Stomach (tissue), 9 donors: Measurements from ENCODE around the gene UNC5B. TPM values are rescaled to one million over a fixed set of nuclear protein-coding genes. Genes with fewer than 3 reads are reported as not detected.

Source experiments
- DNase-seq, 2 donors: peaks; one replicate each; pipeline versions ENCODE4 v3.0.0 to v3.0.0-alpha.2; 2013 to 2019
- H3K27ac ChIP-seq, 5 donors: fragments of 200-600 bp in 4 of 5; sonication (generic) in 4 of 5; one replicate each; pipeline ENCODE4 v1.5.1; 2013 to 2019; ENCODE audit warnings: mild to moderate bottlenecking in 1 of 5, moderate library complexity in 1 of 5
- H3K27me3 ChIP-seq, 3 donors: fragments of 200-600 bp; sonication (generic); one replicate each; pipeline ENCODE4 v1.5.1; 2017 to 2019; ENCODE audit warnings: mixed run types in 1 of 3
- H3K36me3 ChIP-seq, 4 donors: fragments of 200-600 bp; sonication (generic); 1 replicate in 3 of 4; 2 replicates in 1 of 4; pipeline ENCODE4 v1.5.1; 2016 to 2019
- H3K4me1 ChIP-seq, 4 donors: fragments of 200-600 bp; sonication (generic); one replicate each; pipeline ENCODE4 v1.5.1; 2016 to 2019
- H3K4me3 ChIP-seq, 4 donors: fragments of 200-600 bp; sonication (generic) in 3 of 4; one replicate each; pipeline ENCODE4 v1.5.1; 2016 to 2019; ENCODE audit warnings: mild to moderate bottlenecking in 1 of 4
- H3K9me3 ChIP-seq, 4 donors: fragments of 200-600 bp; sonication (generic); one replicate each; pipeline ENCODE4 v1.5.1; 2016 to 2019
- EP300 ChIP-seq: sonication (generic); formaldehyde crosslinking; IDR thresholded peaks from one replicate; pipeline ENCODE4 v1.6.1; 2017; ENCODE audit warnings: antibody characterized with exemption
- POLR2A ChIP-seq, 4 donors: fragments of 450-650 bp; IDR thresholded peaks; one replicate each; pipeline ENCODE4 v1.6.1; 2016; ENCODE audit warnings: antibody characterized with exemption in 4 of 4, control low read depth in 2 of 4, mild to moderate bottlenecking in 1 of 4, moderate library complexity in 1 of 4
- POLR2AphosphoS5 ChIP-seq, 3 donors: sonication (generic); formaldehyde crosslinking; IDR thresholded peaks; one replicate each; pipeline ENCODE4 v1.6.1; 2016; ENCODE audit warnings: antibody characterized with exemption in 3 of 3
- WGBS, 5 donors: extraction: QIAGEN DNeasy Blood & Tissue Kit in 3 of 5; methylation state at CpG; one replicate each; pipeline versions ENCODE4 v1.1.5 to v1.1.7; 2013 to 2018; 5-methylcytosine and 5-hydroxymethylcytosine counted together
- intact Hi-C: fragments of 100-400 bp; cut with DNase I; formaldehyde crosslinking; loops from one replicate; pipeline ENCODE4 v1.15.1; 2023; ENCODE audit warnings: low total_unique reads
- polyA plus RNA-seq, 3 donors: library from polyadenylated mRNA; stranded (reverse); fragments of 200-250 nt; gene quantifications; one replicate each; pipeline ENCODE4 v1.2.3, GENCODE V29; 2013
- total RNA-seq, 5 donors: library from RNA; depleted of rRNA; stranded (reverse); fragments of >200 nt; gene quantifications; one replicate each; pipeline versions ENCODE4 v1.1.0 to v1.2.3, GENCODE V29; 2014 to 2016
- TF ChIP-seq, protein P1 (sequence below), 7 experiments: fragments of 450-650 bp in 4 of 7; fragments of 200-600 bp in 3 of 7; sonication (generic) in 3 of 7; IDR thresholded peaks; one replicate each; pipeline ENCODE4 v1.5.1; 2016 to 2019; ENCODE audit warnings: antibody characterized with exemption in 7 of 7, control low read depth in 2 of 7, mild to moderate bottlenecking in 1 of 7
- donor health status: healthy with polysubstance abuse.
- donor health status: Bipolar disorder and iron deficiency.
- donor health status: healthy.

UNC5B gene
- total and polyA plus RNA-seq, 8 donors, result 1.4 to 42.9 (median 5.7) TPM

DNA sequence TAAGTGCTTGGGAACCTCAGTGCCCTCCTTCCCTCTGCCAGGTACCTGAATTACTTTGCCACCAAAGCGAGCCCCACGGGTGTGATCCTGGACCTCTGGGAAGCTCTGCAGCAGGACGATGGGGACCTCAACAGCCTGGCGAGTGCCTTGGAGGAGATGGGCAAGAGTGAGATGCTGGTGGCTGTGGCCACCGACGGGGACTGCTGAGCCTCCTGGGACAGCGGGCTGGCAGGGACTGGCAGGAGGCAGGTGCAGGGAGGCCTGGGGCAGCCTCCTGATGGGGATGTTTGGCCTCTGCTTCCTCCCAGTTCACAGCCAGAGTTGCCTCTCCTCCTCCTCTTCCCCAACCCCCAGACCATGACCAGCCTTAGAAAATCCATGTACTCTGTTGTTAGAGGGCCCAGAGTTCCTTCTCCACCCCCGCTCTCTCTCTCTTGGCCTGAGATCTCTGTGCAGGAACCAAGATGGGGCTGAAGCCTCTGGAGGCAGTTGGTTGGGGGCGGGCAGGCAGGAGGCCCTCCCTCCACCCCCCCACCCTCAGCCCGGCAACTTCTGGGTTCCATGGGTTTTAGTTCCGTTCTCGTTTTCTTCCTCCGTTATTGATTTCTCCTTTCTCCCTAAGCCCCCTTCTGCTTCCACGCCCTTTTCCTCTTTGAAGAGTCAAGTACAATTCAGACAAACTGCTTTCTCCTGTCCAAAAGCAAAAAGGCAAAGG lies 86.9 kb downstream of the UNC5B start:
- intact Hi-C loops, result no loop called here
- TF ChIP-seq, protein P1, sequence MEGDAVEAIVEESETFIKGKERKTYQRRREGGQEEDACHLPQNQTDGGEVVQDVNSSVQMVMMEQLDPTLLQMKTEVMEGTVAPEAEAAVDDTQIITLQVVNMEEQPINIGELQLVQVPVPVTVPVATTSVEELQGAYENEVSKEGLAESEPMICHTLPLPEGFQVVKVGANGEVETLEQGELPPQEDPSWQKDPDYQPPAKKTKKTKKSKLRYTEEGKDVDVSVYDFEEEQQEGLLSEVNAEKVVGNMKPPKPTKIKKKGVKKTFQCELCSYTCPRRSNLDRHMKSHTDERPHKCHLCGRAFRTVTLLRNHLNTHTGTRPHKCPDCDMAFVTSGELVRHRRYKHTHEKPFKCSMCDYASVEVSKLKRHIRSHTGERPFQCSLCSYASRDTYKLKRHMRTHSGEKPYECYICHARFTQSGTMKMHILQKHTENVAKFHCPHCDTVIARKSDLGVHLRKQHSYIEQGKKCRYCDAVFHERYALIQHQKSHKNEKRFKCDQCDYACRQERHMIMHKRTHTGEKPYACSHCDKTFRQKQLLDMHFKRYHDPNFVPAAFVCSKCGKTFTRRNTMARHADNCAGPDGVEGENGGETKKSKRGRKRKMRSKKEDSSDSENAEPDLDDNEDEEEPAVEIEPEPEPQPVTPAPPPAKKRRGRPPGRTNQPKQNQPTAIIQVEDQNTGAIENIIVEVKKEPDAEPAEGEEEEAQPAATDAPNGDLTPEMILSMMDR (IDR thresholded peaks at IDR 0.05), result no peak
- TF ChIP-seq POLR2A (IDR thresholded peaks at IDR 0.05) (no peak), EP300 (no peak)
- no peak overlapping the region for H3K27ac ChIP-seq

DNA sequence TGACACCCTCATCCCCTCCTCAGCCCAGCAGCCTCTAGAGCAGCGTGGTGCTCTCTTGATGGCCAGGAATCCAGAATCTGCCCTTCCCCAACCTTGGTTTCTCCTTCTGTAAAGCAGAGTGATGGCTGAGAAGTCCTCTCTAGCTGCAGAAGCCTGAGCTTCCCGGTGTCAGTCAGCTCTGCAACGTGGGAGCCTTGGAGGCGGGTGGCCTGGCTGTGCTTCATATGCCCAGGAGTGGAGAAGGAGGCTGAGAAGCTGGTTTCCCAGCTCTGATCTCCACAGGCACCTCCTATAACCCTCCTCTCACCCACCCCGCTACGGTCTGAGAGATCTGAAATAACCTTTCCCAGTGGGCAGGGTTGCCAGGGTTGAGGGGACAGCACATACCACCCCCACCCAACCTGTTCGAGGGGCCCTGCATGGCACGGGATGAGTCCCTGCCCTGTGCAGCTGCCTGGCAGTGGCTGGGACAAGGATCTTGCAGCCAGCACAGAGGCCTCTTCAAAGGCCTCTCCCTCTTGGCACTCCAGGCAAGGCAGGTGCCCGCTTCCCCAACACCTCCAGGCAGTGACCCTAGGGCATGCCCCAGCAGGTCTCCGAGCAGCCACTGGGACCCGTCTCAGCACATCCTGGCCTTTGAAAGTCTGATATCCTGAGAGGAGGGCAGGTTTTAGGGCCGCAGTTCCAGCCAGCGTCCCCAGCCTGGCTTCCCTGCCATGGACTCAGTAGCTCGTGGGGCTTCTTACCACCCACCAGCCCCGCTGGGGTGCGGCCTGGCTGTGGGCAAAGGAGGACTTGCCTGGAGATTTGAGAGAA lies 88.4 kb downstream of the UNC5B start:
- TF ChIP-seq, protein P1 (IDR thresholded peaks at IDR 0.05), result no peak
- no peak for TF ChIP-seq POLR2A (IDR thresholded peaks at IDR 0.05)
- no peak for TF ChIP-seq EP300
- TF ChIP-seq POLR2AphosphoS5 (IDR thresholded peaks at IDR 0.05), result no peak
- Histone ChIP-seq H3K36me3 (peaks cover 0 to 51% (median 41%) of the 10 kb centered on the region in 4 donors), H3K4me1 (no peaks in the 10 kb centered on the region), H3K27ac (no peak overlapping the region), H3K4me3 (no peak overlapping the region), H3K27me3 (peaks cover 0 to 4% (median 0%) of the 10 kb centered on the region in 3 donors), H3K9me3 (no peaks in the 10 kb centered on the region)
- 80 to 86% (median 85%) methylated on average over 10 to 16 of the region's 16 CpGs for WGBS, 5 donors
- no peak for DNase-seq
- intact Hi-C loops, result no loop called here

More for the DNA sequence above, 86.9 kb downstream of the UNC5B start:
- no peaks in the 10 kb centered on the region for H3K9me3 ChIP-seq
- H3K27me3 ChIP-seq, result peaks cover 0 to 4% (median 0%) of the 10 kb centered on the region in 3 donors
- DNase-seq, result peak in 1 of 2 donors; percentile 44
- WGBS, 5 donors, result 74 to 79% (median 78%) methylated on average over 13 to 14 of the region's 14 CpGs
- H3K36me3 ChIP-seq, result peaks cover 6 to 65% (median 55%) of the 10 kb centered on the region in 4 donors
- no peaks in the 10 kb centered on the region for H3K4me1 ChIP-seq
- H3K4me3 ChIP-seq, result no peak overlapping the region

DNA sequence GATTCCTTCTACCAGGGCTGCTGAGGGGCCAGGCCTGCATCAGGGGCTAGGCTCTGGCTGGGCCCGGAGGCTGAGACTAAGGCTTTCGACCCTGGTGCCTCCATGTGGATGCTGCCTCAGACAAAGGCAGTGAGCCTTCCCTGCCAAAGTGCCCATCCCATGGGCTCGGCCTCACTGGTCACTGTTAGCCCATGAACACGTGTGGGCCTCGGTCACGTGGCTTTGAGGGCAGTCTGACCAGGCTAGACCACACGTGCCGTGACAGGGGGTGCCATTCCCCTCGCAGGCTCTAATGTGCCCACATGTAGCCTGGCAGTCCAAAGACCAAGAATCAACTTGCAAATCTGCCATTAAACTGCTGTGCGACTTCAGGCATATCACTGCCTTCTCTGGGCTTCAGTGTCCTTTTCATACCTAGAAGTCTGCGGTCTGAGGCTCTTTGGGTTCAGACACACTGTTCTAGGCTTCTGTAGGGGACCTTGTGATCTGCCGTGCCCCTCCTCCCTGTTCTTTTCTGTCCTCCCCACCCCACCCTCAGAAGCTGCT lies 89.1 kb downstream of the UNC5B start:
- no peak for DNase-seq
- Histone ChIP-seq H3K36me3 (peaks cover 0 to 44% (median 34%) of the 10 kb centered on the region in 4 donors), H3K4me1 (no peaks in the 10 kb centered on the region), H3K9me3 (no peaks in the 10 kb centered on the region), H3K27ac (no peak overlapping the region), H3K4me3 (no peak overlapping the region), H3K27me3 (peaks cover 0 to 4% (median 0%) of the 10 kb centered on the region in 3 donors)
- TF ChIP-seq POLR2AphosphoS5 (IDR thresholded peaks at IDR 0.05), result no peak
- no peak for TF ChIP-seq POLR2A (IDR thresholded peaks at IDR 0.05)
- TF ChIP-seq EP300, result no peak
- TF ChIP-seq, protein P1 (IDR thresholded peaks at IDR 0.05), result no peak
- intact Hi-C loops, result no loop called here
- 87 to 98% (median 89%) methylated on average over 8 to 12 of the region's 12 CpGs for WGBS, 5 donors

DNA sequence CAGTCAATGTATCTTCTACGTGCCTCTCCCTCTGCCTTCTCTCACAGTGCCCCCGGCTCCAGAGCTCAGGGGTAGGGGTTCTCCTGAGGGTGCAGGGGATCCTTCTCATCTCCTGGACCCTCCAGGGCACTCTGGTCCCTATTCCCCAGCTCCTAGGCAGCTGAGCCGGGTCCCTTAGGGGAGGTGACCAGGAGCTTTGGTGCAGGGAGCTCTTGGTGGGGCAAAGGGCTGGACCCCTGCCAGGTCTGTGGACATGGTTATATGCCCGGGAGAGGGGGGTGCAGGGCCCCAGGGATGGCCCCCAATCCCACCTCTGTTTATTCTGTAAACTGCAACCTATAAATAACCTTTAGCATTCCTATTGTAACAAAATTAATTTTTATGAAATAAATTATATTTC lies 90.1 kb downstream of the UNC5B start:
- H3K4me3 ChIP-seq, result no peak overlapping the region
- intact Hi-C loops, result no loop called here
- peaks cover 0 to 4% (median 0%) of the 10 kb centered on the region in 3 donors for H3K27me3 ChIP-seq
- TF ChIP-seq, protein P1 (IDR thresholded peaks at IDR 0.05), result no peak
- no peak for TF ChIP-seq POLR2AphosphoS5 (IDR thresholded peaks at IDR 0.05)
- no peak for TF ChIP-seq POLR2A (IDR thresholded peaks at IDR 0.05)
- TF ChIP-seq EP300, result no peak
- no peaks in the 10 kb centered on the region for H3K9me3 ChIP-seq
- WGBS, 5 donors, result 48 to 75% (median 58%) methylated on average over 4 of the region's 4 CpGs
- no peak for DNase-seq
- H3K27ac ChIP-seq, result no peak overlapping the region
- peaks cover 0 to 36% (median 24%) of the 10 kb centered on the region in 4 donors for H3K36me3 ChIP-seq
- no peaks in the 10 kb centered on the region for H3K4me1 ChIP-seq
